GM08714 (cell line): ENCODE data around the gene SELENBP1.
"Not testable (repeated sequence)": the region's sequence is repeated elsewhere in the genome, so short reads cannot be mapped to it uniquely, and the experiment has no call there.

ENCODE experiments used
- H3K4me3 ChIP-seq: fragments of 200-500 bp; sonication (Bioruptor generic); 2 replicates; pipeline ENCODE4 v1.5.1; 2014; ENCODE audit warnings: mild to moderate bottlenecking, low read length, inconsistent platforms
- ZNF274 ChIP-seq: IDR thresholded peaks from 2 replicates; pipeline ENCODE4 v1.6.1; 2012; ENCODE audit warnings: mild to moderate bottlenecking, low read depth, low read length

SELENBP1 gene

GRCh38 chr1:151399324-151400171 lies 27.0 kb upstream of the SELENBP1 start, which contains the start of gene PSMB4:
TSS of gene PSMB4 (plus strand) at chr1:151399573. CDS start at chr1:151399588, 15 bp downstream.
- no peak for TF ChIP-seq ZNF274
- peak within 1 kb of the TSS; percentile 87 for H3K4me3 ChIP-seq

GRCh38 chr1:151396265-151396664 lies 23.8 kb upstream of the SELENBP1 start:
- not testable (repeated sequence) for H3K4me3 ChIP-seq

GRCh38 chr1:151393583-151393982 lies 21.1 kb upstream of the SELENBP1 start:
- TF ChIP-seq ZNF274, result no peak
- no peak overlapping the region for H3K4me3 ChIP-seq

- no peak overlapping the region for H3K4me3 ChIP-seq
- TF ChIP-seq ZNF274, result no peak
Measured at GRCh38 chr1:151391079-151391563, 18.6 kb upstream of the SELENBP1 start.

GRCh38 chr1:151390221-151391078 lies 17.9 kb upstream of the SELENBP1 start:
- not testable (repeated sequence) for H3K4me3 ChIP-seq

- no peak overlapping the region for H3K4me3 ChIP-seq
- TF ChIP-seq ZNF274, result no peak
Measured at GRCh38 chr1:151386002-151386401, 13.5 kb upstream of the SELENBP1 start.

- H3K4me3 ChIP-seq, result no peak overlapping the region
- TF ChIP-seq ZNF274, result no peak
Measured at GRCh38 chr1:151384584-151384983, 12.1 kb upstream of the SELENBP1 start.

- no peak overlapping the region for H3K4me3 ChIP-seq
- no peak for TF ChIP-seq ZNF274
Measured at GRCh38 chr1:151377150-151377884, 4.8 kb upstream of the SELENBP1 start.

GRCh38 chr1:151373196-151373595 lies 691 bp upstream of the SELENBP1 start:
- no peak overlapping the region for H3K4me3 ChIP-seq
- no peak for TF ChIP-seq ZNF274

GRCh38 chr1:151371370-151372057 lies 991 bp downstream of the SELENBP1 start:
- TF ChIP-seq ZNF274, result no peak
- no peak overlapping the region for H3K4me3 ChIP-seq

GRCh38 chr1:151370211-151370911 lies 2.1 kb downstream of the SELENBP1 start:
- H3K4me3 ChIP-seq, result no peak overlapping the region
- TF ChIP-seq ZNF274, result no peak

- no peak overlapping the region for H3K4me3 ChIP-seq
- no peak for TF ChIP-seq ZNF274
Measured at GRCh38 chr1:151369621-151370048, 2.9 kb downstream of the SELENBP1 start.

- no peak overlapping the region for H3K4me3 ChIP-seq
Measured at GRCh38 chr1:151369302-151369610, 3.2 kb downstream of the SELENBP1 start.

More at GRCh38 chr1:151369302-151369610, 3.2 kb downstream of the SELENBP1 start:
- TF ChIP-seq ZNF274, result no peak
